IMR-90 (cell line): ENCODE data around the gene CPD. TPM values are rescaled to one million over a fixed set of nuclear protein-coding genes. Genes with fewer than 3 reads are reported as not detected.

Experiments
- ATAC-seq: fragments of 200-7000 bp; cut with Tn5 transposase; 2 replicates; pipeline ENCODE4 v1.9.1; 2020; ENCODE audit warnings: low read depth, mild to moderate bottlenecking, moderate library complexity
- BruUV-seq: library from RNA; stranded (reverse); fragments of 400-500 nt; replicated peaks from 2 replicates; lab custom pipeline; 2021; lab: Mats Ljungman, UMichigan
- CTCF ChIA-PET: fragments of 300-600 bp; formaldehyde crosslinking; extraction: SDS; loops from one replicate; lab custom pipeline; 2021; ENCODE audit warnings: antibody characterized with exemption; lab: Yijun Ruan, JAX
- POLR2A ChIA-PET: fragments of 300-600 bp; sonication (Branson Sonifier 250); formaldehyde crosslinking; loops from one replicate; lab custom pipeline; 2022; ENCODE audit warnings: antibody characterized with exemption; ENCODE audit not compliant: unreplicated experiment; lab: Charles Lee
- DNase-seq: peaks from one replicate; pipeline ENCODE4 v3.0.0; 2013
- H2AFZ ChIP-seq: replicated peaks from 2 replicates; pipeline ENCODE3; 2013; ENCODE audit warnings: low read length, mild to moderate bottlenecking; ENCODE audit not compliant: poor library complexity
- H2AK5ac ChIP-seq: 2 replicates; pipeline ENCODE4 v1.6.1; 2013; ENCODE audit warnings: low read depth, low read length, inconsistent platforms
- H2AK9ac ChIP-seq: replicated peaks from 2 replicates; pipeline ENCODE3; 2013; ENCODE audit warnings: mild to moderate bottlenecking, low read depth, low read length, moderate library complexity; ENCODE audit not compliant: poor library complexity
- H2BK120ac ChIP-seq: 2 replicates; pipeline ENCODE4 v1.6.1; 2013; ENCODE audit warnings: low read depth, low read length, inconsistent platforms
- H2BK15ac ChIP-seq: 3 replicates; pipeline ENCODE4 v1.6.1; 2013; ENCODE audit warnings: low read depth, low read length, inconsistent platforms
- H2BK20ac ChIP-seq: 2 replicates; pipeline ENCODE4 v1.6.1; 2013; ENCODE audit warnings: low read depth, mild to moderate bottlenecking, inconsistent platforms, low read length, moderate library complexity
- H2BK5ac ChIP-seq: 2 replicates; pipeline ENCODE4 v1.6.1; 2013; ENCODE audit warnings: mild to moderate bottlenecking, low read depth, low read length, inconsistent platforms; ENCODE audit not compliant: poor library complexity, severe bottlenecking
- H3K14ac ChIP-seq: replicated peaks from 2 replicates; pipeline ENCODE4 v1.6.1; 2013; ENCODE audit warnings: low read depth, low read length, inconsistent platforms
- H3K18ac ChIP-seq: 2 replicates; pipeline ENCODE4 v1.6.1; 2013; ENCODE audit warnings: low read depth, low read length, control low read depth
- H3K23ac ChIP-seq: 2 replicates; pipeline ENCODE4 v1.6.1; 2013; ENCODE audit warnings: low read depth, low read length, inconsistent platforms
- H3K27ac ChIP-seq: 2 replicates; pipeline ENCODE4 v1.5.1; 2013; ENCODE audit warnings: mild to moderate bottlenecking, control low read depth, low read length; ENCODE audit not compliant: insufficient read depth
- H3K27me3 ChIP-seq: 2 replicates; pipeline ENCODE4 v1.6.1; 2013; ENCODE audit warnings: low read length; ENCODE audit not compliant: control insufficient read depth, insufficient read depth
- H3K36me3 ChIP-seq: 2 replicates; pipeline ENCODE4 v1.6.1; 2013; ENCODE audit warnings: low read length, mixed read lengths; ENCODE audit not compliant: control insufficient read depth, insufficient read depth
- H3K4ac ChIP-seq: 2 replicates; pipeline ENCODE4 v1.6.1; 2013; ENCODE audit warnings: low read depth, low read length, inconsistent platforms
- H3K4me1 ChIP-seq: 2 replicates; pipeline ENCODE4 v1.6.1; 2013; ENCODE audit warnings: low read length, mixed read lengths; ENCODE audit not compliant: control insufficient read depth, insufficient read depth
- H3K4me2 ChIP-seq: 2 replicates; pipeline ENCODE4 v1.6.1; 2013; ENCODE audit warnings: low read depth, mild to moderate bottlenecking, control low read depth, low read length, moderate library complexity
- H3K4me3 ChIP-seq: 2 replicates; pipeline ENCODE4 v1.5.1; 2013; ENCODE audit warnings: low read depth, mild to moderate bottlenecking, control low read depth, low read length, moderate library complexity; ENCODE audit not compliant: insufficient read depth
- H3K56ac ChIP-seq: 2 replicates; pipeline ENCODE4 v1.6.1; 2013; ENCODE audit warnings: low read length, inconsistent platforms; ENCODE audit not compliant: insufficient read depth; ENCODE audit errors: extremely low read depth
- H3K79me1 ChIP-seq, 2 experiments: 2 replicates each; pipeline ENCODE4 v1.6.1; 2013; ENCODE audit warnings: low read length in 2 of 2, inconsistent platforms in 1 of 2, low read depth in 1 of 2
- H3K9ac ChIP-seq: 2 replicates; pipeline ENCODE4 v1.6.1; 2013; ENCODE audit warnings: low read depth, low read length, control low read depth
- H3K9me1 ChIP-seq: 2 replicates; pipeline ENCODE4 v1.6.1; 2013; ENCODE audit warnings: low read length, inconsistent platforms; ENCODE audit not compliant: insufficient read depth
- H3K9me3 ChIP-seq: 2 replicates; pipeline ENCODE4 v1.6.1; 2013; ENCODE audit warnings: low read length; ENCODE audit not compliant: control insufficient read depth, insufficient read depth
- H4K20me1 ChIP-seq: 2 replicates; pipeline ENCODE4 v1.6.1; 2013; ENCODE audit warnings: low read length, inconsistent platforms; ENCODE audit not compliant: insufficient read depth
- H4K5ac ChIP-seq: 2 replicates; pipeline ENCODE4 v1.6.1; 2013; ENCODE audit warnings: mild to moderate bottlenecking, low read depth, low read length, control low read depth
- H4K8ac ChIP-seq, 2 experiments: 2 replicates each; pipeline ENCODE4 v1.6.1; 2013; ENCODE audit warnings: low read depth in 2 of 2, low read length in 2 of 2, control low read depth in 1 of 2, inconsistent platforms in 1 of 2
- H4K91ac ChIP-seq: 2 replicates; pipeline ENCODE4 v1.6.1; 2013; ENCODE audit warnings: low read depth, low read length, inconsistent platforms; ENCODE audit not compliant: insufficient read depth
- CTCF ChIP-seq: conservative IDR thresholded peaks from 2 replicates; pipeline ENCODE4 v1.5.1; 2012; ENCODE audit warnings: mild to moderate bottlenecking, low read depth, low read length, improper control_type of control experiment
- MAFK ChIP-seq: IDR thresholded peaks from 2 replicates; pipeline ENCODE4 v1.6.1; 2012; ENCODE audit warnings: low read depth, low read length, improper control_type of control experiment
- MAZ ChIP-seq: IDR thresholded peaks from 2 replicates; pipeline ENCODE4 v1.6.1; 2012; ENCODE audit warnings: low read depth, mild to moderate bottlenecking, low read length, improper control_type of control experiment, moderate library complexity, borderline replicate concordance
- POLR2A ChIP-seq: IDR thresholded peaks from 2 replicates; pipeline ENCODE4 v1.6.1; 2012; ENCODE audit warnings: mild to moderate bottlenecking, low read depth, low read length
- RFX5 ChIP-seq: IDR thresholded peaks from 2 replicates; pipeline ENCODE4 v1.8.0; 2012; ENCODE audit warnings: low read depth, mild to moderate bottlenecking, low read length, moderate library complexity
- SMC3 ChIP-seq: fragments of 150-350 bp; IDR thresholded peaks from 2 replicates; pipeline ENCODE4 v1.6.1; 2016; ENCODE audit warnings: low read depth, mild to moderate bottlenecking, antibody characterized with exemption, low read length, moderate library complexity
- WGBS, 2 experiments: methylation state at CpG; one replicate each; pipeline versions ENCODE4 v1.1.5 to v1.1.7; 2013; ENCODE audit warnings: missing lambda C conversion rate in 2 of 2; ENCODE audit not compliant: insufficient read length in 1 of 2; ENCODE audit errors: extremely low coverage in 2 of 2; 5-methylcytosine and 5-hydroxymethylcytosine counted together
- dilution Hi-C: fragments of 300-500 bp; cut with HindIII; formaldehyde crosslinking; loops from one replicate; pipeline ENCODE4 v1.14.3; 2018; ENCODE audit warnings: low sequenced_read_pairs; ENCODE audit not compliant: unreplicated experiment
- in situ Hi-C: fragments of 300-500 bp; cut with MboI; formaldehyde crosslinking; loops from 3 replicates; pipeline ENCODE4 v1.14.3; 2019; ENCODE audit warnings: low sequenced_read_pairs, inconsistent platforms, mixed read lengths
- intact Hi-C: fragments of 100-400 bp; cut with micrococcal nuclease; formaldehyde crosslinking; loops from 2 replicates; pipeline ENCODE4 v1.10.0; 2022
- polyA plus RNA-seq, 3 experiments: library from polyadenylated mRNA; depleted of rRNA; stranded (reverse); fragments of >200 nt; gene quantifications; 2 replicates each; pipeline ENCODE4 v1.2.3, GENCODE V29; 2012; ENCODE audit warnings: low replicate concordance in 1 of 3
- total RNA-seq: library from RNA; depleted of rRNA; stranded (reverse); fragments of >200 nt; gene quantifications from 2 replicates; pipeline ENCODE4 v1.2.3, GENCODE V29; 2012

Gene CPD
- total and polyA plus RNA-seq, 2 of the 4 experiments (the other 2 are of a cell fraction) = 23.4 to 94.5 TPM

GRCh38 chr17:30388321-30389179, 9.8 kb downstream of the CPD start:
- BruUV-seq = no TSS peak
- no peaks in the 10 kb centered on the region; the same call in 1 of the 2 replicates for H3K4me1 ChIP-seq
- dilution Hi-C loops = no loop called here

More at GRCh38 chr17:30388321-30389179, 9.8 kb downstream of the CPD start:
- H3K23ac ChIP-seq = no peak overlapping the region
- no peak for TF ChIP-seq MAZ
- no peak for TF ChIP-seq MAFK
- no peak for TF ChIP-seq CTCF
- no peak for TF ChIP-seq POLR2A
- TF ChIP-seq RFX5 = no peak
- no peak for TF ChIP-seq SMC3
- H3K9me1 ChIP-seq = no peaks in the 10 kb centered on the region
- H3K36me3 ChIP-seq = peaks cover 15% of the 10 kb centered on the region
- H4K8ac ChIP-seq = no peak overlapping the region
- ChIA-PET POLR2A (no interaction called here), CTCF (no interaction called here)
- no peak overlapping the region for H3K14ac ChIP-seq
- H3K4me3 ChIP-seq = no peak overlapping the region
- no peak overlapping the region for H3K56ac ChIP-seq
- no peak overlapping the region for H2AFZ ChIP-seq
- no peak overlapping the region for H3K27ac ChIP-seq
- no peak for ATAC-seq
- H3K4ac ChIP-seq = no peak overlapping the region
- H3K9me3 ChIP-seq = no peaks in the 10 kb centered on the region
- H2AK5ac ChIP-seq = no peak overlapping the region
- H3K9ac ChIP-seq = no peak overlapping the region
- no peak overlapping the region for H3K18ac ChIP-seq
- no peak overlapping the region for H2BK15ac ChIP-seq
- DNase-seq = no peak
- 95% methylated on average over 15 of the region's 35 CpGs; no CpG with 5 or more reads in 1 of the 2 experiments for WGBS, 2 experiments
- no peak overlapping the region for H2BK120ac ChIP-seq
- intact Hi-C loops (no loop called here), in situ Hi-C loops (no loop called here)
- peaks cover 3% of the 10 kb centered on the region for H4K20me1 ChIP-seq
- no peak overlapping the region for H2BK20ac ChIP-seq
- H4K5ac ChIP-seq = no peak overlapping the region
- H4K91ac ChIP-seq = no peak overlapping the region
- H3K27me3 ChIP-seq = no peaks in the 10 kb centered on the region
- H2AK9ac ChIP-seq = no peak overlapping the region
- no peak overlapping the region for H2BK5ac ChIP-seq
- H3K79me1 ChIP-seq = peaks cover 11 to 25% of the 10 kb centered on the region in 2 experiments
- H3K4me2 ChIP-seq = no peak overlapping the region
